GM13976 (cell line): ENCODE data around the gene ELOVL5.
"Not testable (repeated sequence)": the region's sequence is repeated elsewhere in the genome, so short reads cannot be mapped to it uniquely, and the experiment has no call there.

Experiments
- DNase-seq: peaks from one replicate; pipeline ENCODE4 v3.0.0; 2012; ENCODE audit warnings: low spot score
- CTCF ChIP-seq: IDR thresholded peaks from 2 replicates; pipeline ENCODE4 v1.5.1; 2012; ENCODE audit warnings: borderline replicate concordance, mild to moderate bottlenecking; ENCODE audit not compliant: insufficient read depth; ENCODE audit errors: extremely low read depth, missing control alignments, control extremely low read depth
- in situ Hi-C: fragments of 300-500 bp; cut with MboI; formaldehyde crosslinking; loops from one replicate; pipeline ENCODE4 v1.12.0; 2022; ENCODE audit warnings: low sequenced_read_pairs, mixed read lengths, inconsistent platforms; ENCODE audit not compliant: unreplicated experiment

Gene ELOVL5

DNA sequence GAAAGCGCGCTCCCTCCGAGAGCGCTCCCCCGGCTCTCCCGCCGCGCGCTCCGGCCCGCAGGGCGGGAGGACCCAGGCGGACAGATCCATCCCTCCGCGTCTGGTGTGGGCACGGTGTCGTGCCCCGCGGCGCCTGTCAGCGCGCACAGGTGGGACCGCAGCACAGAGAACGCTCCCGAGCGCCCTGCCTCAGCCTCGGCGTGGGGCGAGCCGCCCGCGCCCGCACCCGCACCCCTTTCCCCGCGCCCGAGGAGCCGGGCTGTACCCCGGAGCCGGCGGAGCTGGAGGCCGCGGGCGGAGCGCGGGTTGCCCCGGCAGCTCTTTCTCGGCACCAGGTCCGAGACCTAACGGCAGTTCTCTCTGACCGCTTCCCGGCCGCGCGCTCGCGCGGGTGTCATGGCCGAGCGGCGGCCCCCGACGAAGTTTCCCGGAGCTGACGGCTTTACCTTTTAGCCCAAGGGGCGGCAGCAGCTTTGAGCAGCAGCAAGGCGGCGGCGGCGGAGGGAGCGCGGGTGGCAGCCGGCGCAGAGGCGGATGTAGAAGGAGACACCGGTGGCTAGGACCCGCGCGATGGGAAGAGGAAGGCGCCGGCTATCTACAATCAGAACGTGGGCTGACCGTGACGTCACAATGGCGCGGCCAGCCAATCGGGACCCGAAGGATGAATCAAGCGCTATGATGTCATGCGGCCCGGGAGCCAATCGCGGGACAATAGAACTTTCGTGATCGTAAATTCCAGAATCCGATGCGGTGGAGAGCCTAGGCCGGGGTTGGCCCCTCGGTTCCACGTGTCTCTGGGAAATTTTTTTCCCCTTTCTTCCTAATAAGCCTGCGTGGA, at the start of gene ELOVL5:
Gene ELOVL5 (minus strand): TSS at position 580 of the 838 bp plus-strand sequence. CDS start 53,251 bp downstream, outside the sequence.
- TF ChIP-seq CTCF, result no peak
- peak; percentile 88 for DNase-seq
- in situ Hi-C loops, result no loop called here

GRCh38 chr6:53397283-53397682, 48.5 kb upstream of the ELOVL5 start:
- in situ Hi-C loops, result no loop called here
- no peak for TF ChIP-seq CTCF
- DNase-seq, result no peak

- in situ Hi-C loops, result no loop called here
- no peak for TF ChIP-seq CTCF
These were observed 47.2 kb upstream of the ELOVL5 start for GRCh38 chr6:53395986-53396385.

GRCh38 chr6:53394704-53395103, 46.0 kb upstream of the ELOVL5 start:
- TF ChIP-seq CTCF, result no peak
- DNase-seq, result no peak
- in situ Hi-C loops, result no loop called here

More at GRCh38 chr6:53395986-53396385, 47.2 kb upstream of the ELOVL5 start:
- no peak for DNase-seq

- DNase-seq, result no peak
- no peak for TF ChIP-seq CTCF
- in situ Hi-C loops, result no loop called here
These were observed 42.4 kb upstream of the ELOVL5 start for GRCh38 chr6:53391170-53391569.

- in situ Hi-C loops, result no loop called here
- no peak for DNase-seq
- no peak for TF ChIP-seq CTCF
These were observed 41.3 kb upstream of the ELOVL5 start for GRCh38 chr6:53390010-53390409.

DNA sequence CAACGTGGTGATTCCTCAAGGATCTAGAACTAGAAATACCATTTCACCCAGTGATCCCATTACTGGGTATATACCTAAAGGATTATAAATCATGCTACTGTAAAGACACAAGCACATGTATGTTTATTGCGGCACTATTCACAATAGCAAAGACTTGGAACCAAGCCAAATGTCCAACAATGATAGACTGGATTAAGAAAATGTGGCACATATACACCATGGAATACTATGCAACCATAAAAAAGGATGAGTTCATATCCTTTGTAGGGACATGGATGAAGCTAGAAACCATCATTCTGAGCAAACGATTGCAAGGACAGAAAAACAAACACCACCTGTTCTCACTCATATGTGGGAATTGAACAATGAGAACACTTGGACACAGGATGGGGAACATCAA, 39.9 kb upstream of the ELOVL5 start:
- DNase-seq, in situ Hi-C loops: not testable (repeated sequence)
